GM13977 (cell line): Measurements from ENCODE around the gene CSMD2.

Experiments used
- DNase-seq: peaks from one replicate; pipeline ENCODE4 v3.0.0; 2012; ENCODE audit warnings: low spot score
- CTCF ChIP-seq: IDR thresholded peaks from 2 replicates; pipeline ENCODE4 v1.5.1; 2012; ENCODE audit warnings: mild to moderate bottlenecking, control low read depth; ENCODE audit not compliant: insufficient read depth; ENCODE audit errors: extremely low read depth, missing control alignments
- in situ Hi-C: fragments of 300-500 bp; cut with MboI; formaldehyde crosslinking; loops from one replicate; pipeline ENCODE4 v1.12.0; 2022; ENCODE audit warnings: low sequenced_read_pairs, low pct_unique_long_range_greater_than_20kb, mixed read lengths, inconsistent platforms; ENCODE audit not compliant: unreplicated experiment

CSMD2 gene

DNA sequence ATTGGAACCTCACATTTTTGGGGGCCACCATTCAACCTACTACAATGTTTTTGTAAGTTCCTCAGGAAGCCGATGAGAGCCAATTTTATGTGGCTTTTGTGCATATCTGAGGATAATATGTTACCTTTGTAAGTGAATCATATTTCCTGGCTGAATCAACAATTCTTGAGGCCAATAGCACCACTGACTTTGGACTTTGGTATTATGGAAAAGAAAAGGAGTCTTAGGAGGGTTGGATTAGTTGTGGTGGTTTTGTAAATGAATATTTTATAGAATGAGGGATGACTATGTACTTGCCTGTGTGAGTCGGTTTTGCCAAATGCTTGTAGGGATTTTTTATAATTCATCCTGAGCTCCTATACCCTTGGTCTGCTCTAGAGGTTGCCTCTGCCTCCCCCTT lies 482.7 kb downstream of the CSMD2 start:
- no peak for DNase-seq
- TF ChIP-seq CTCF, result no peak
- in situ Hi-C loops, result no loop called here

GRCh38 chr1:33680281-33680840 lies 484.7 kb downstream of the CSMD2 start:
- in situ Hi-C loops, result no loop called here
- DNase-seq, result no peak
- no peak for TF ChIP-seq CTCF

DNA sequence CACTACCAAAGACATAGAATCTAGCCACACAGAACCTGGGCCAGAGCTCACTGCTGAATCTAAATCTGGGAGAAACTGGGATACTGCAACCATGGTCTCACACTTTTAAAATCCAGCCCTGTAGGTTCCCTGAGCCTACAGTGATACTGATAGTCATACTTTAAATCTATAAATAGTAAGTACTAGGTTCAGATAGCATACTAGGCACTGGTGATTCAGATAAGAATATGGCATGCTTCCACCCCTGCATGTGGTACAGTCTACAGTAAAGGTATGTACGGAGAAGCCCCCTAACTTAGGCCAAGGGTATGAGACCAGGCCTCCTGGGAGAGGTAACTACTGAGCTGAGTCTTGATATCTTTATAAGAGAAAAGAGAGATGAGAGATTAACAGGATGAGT lies 494.5 kb downstream of the CSMD2 start:
- no peak for DNase-seq

DNA sequence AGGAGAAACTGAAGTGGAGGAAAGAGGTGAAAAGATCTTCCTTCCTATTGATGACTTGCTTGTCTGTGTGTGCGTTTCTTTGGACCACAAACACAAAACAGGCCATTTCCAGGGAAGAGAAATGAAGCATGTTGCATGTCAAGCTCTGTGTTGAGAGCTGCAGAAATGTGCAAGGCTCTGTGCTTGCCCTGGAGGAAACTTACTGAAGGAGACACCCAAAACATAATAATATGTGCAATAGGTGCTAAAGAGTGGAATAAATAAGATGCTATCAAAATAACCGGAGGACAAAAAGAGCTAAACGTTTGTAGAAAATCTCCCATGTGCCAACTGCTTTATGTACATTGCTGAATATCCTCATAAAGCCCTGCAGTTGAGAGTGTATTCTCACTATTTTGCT lies 496.3 kb downstream of the CSMD2 start:
- DNase-seq, result no peak
- no peak for TF ChIP-seq CTCF
- in situ Hi-C loops, result no loop called here

More for the DNA sequence above, 494.5 kb downstream of the CSMD2 start:
- in situ Hi-C loops, result no loop called here
- TF ChIP-seq CTCF, result no peak

GRCh38 chr1:33667386-33668282 lies 497.4 kb downstream of the CSMD2 start:
- in situ Hi-C loops, result no loop called here

DNA sequence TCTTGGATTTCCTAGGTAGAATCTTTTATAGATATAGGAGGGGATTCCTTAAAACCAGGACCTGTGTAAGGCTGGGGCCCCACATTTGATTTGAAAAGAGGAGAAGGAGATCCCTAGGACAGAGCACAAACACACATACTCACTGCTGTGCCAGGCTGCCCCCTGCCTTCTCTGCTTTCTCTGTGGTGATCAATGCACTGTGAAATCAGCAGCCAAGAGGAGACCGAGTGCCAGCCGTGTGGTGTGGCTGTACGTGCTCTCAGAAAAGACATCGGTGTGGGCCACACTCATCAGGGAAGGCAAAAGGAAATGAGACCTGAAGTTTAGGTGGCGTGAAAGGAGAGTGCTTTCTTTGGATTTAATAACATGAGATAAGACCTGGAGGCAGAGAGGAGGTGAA lies 498.4 kb downstream of the CSMD2 start:
- no peak for DNase-seq
- no peak for TF ChIP-seq CTCF
- in situ Hi-C loops, result no loop called here

More at GRCh38 chr1:33667386-33668282, 497.4 kb downstream of the CSMD2 start:
- no peak for DNase-seq
- no peak for TF ChIP-seq CTCF
